Right ventricle myocardium superior (tissue), 1 donor: ENCODE results near the gene NOMO2. TPM values are rescaled to one million over a fixed set of nuclear protein-coding genes. Genes with fewer than 3 reads are reported as not detected.
A peak's percentile ranks its signal among the peaks of the same experiment; 100 is the strongest.
"Not testable (repeated sequence)": the region's sequence is repeated elsewhere in the genome, so short reads cannot be mapped to it uniquely, and the experiment has no call there.

Experiments used
- ATAC-seq: fragments of 200-7000 bp; cut with Tn5 transposase; one replicate; pipeline ENCODE4 v1.9.1; 2020; ENCODE audit warnings: mild to moderate bottlenecking; ENCODE audit not compliant: poor library complexity
- DNase-seq: peaks from one replicate; pipeline ENCODE4 v3.0.0-alpha.2; 2020
- intact Hi-C: fragments of 100-400 bp; cut with DNase I; formaldehyde crosslinking; loops from one replicate; pipeline ENCODE4 v1.11.2; 2022
- long read RNA-seq: library from polyadenylated mRNA; unstranded; transcript quantifications from one replicate; pipeline ENCODE4 v2.0.0, GENCODE V29; 2021
- total RNA-seq: library from RNA; stranded (reverse); fragmentation: NEBNext Ultra II Directional; extraction: Animal tissue kit (Norgen Biotek cat#: 25700); gene quantifications from one replicate; pipeline ENCODE4 v1.2.1, GENCODE V29; 2021
- donor health status: DM: no; HTN: yes; CAD: no; lungs with severe emphysema.

NOMO2 gene
- total RNA-seq = 186 TPM
- long read RNA-seq, full-length matches to known transcripts = 400 of 473 reads
- long read RNA-seq, partial matches to known transcripts = 55 of 473 reads
- long read RNA-seq, other reads (novel, unspliced or antisense) = 18 of 473 reads

GRCh38 chr16:18561727-18562314 lies at the start of gene NOMO2:
Gene NOMO2, minus strand, starts transcription at chr16:18562097. Its CDS starts 57 bp downstream, at chr16:18562040.
- peak; percentile 96 for DNase-seq
- peak; percentile 100 for ATAC-seq
- intact Hi-C loops = not testable (repeated sequence)

GRCh38 chr16:18610147-18610803 lies 48.4 kb upstream of the NOMO2 start:
- intact Hi-C loops, DNase-seq, ATAC-seq: not testable (repeated sequence)

- DNase-seq, ATAC-seq, intact Hi-C loops: not testable (repeated sequence)
Observed at GRCh38 chr16:18608271-18608670, 46.4 kb upstream of the NOMO2 start.

GRCh38 chr16:18603572-18604246 lies 41.8 kb upstream of the NOMO2 start:
- intact Hi-C loops, DNase-seq, ATAC-seq: not testable (repeated sequence)

GRCh38 chr16:18598582-18598981 lies 36.7 kb upstream of the NOMO2 start:
- ATAC-seq, DNase-seq, intact Hi-C loops: not testable (repeated sequence)

- ATAC-seq, intact Hi-C loops, DNase-seq: not testable (repeated sequence)
Observed at GRCh38 chr16:18597734-18598133, 35.8 kb upstream of the NOMO2 start.

GRCh38 chr16:18597319-18597718 lies 35.4 kb upstream of the NOMO2 start:
- intact Hi-C loops, DNase-seq, ATAC-seq: not testable (repeated sequence)

- intact Hi-C loops, ATAC-seq: not testable (repeated sequence)
Observed at GRCh38 chr16:18595796-18596195, 33.9 kb upstream of the NOMO2 start.

GRCh38 chr16:18594880-18595279 lies 33.0 kb upstream of the NOMO2 start:
- DNase-seq, ATAC-seq, intact Hi-C loops: not testable (repeated sequence)

More at GRCh38 chr16:18595796-18596195, 33.9 kb upstream of the NOMO2 start:
- DNase-seq = not testable (repeated sequence)

GRCh38 chr16:18593904-18594303 lies 32.0 kb upstream of the NOMO2 start:
- DNase-seq, ATAC-seq, intact Hi-C loops: not testable (repeated sequence)

- ATAC-seq, intact Hi-C loops, DNase-seq: not testable (repeated sequence)
Observed at GRCh38 chr16:18592982-18593381, 31.1 kb upstream of the NOMO2 start.

- ATAC-seq, DNase-seq, intact Hi-C loops: not testable (repeated sequence)
Observed at GRCh38 chr16:18591908-18592307, 30.0 kb upstream of the NOMO2 start.

- intact Hi-C loops, ATAC-seq, DNase-seq: not testable (repeated sequence)
Observed at GRCh38 chr16:18591441-18591840, 29.5 kb upstream of the NOMO2 start.

- intact Hi-C loops, ATAC-seq, DNase-seq: not testable (repeated sequence)
Observed at GRCh38 chr16:18589806-18590205, 27.9 kb upstream of the NOMO2 start.

GRCh38 chr16:18586560-18587540 lies 25.0 kb upstream of the NOMO2 start:
- intact Hi-C loops, ATAC-seq, DNase-seq: not testable (repeated sequence)

GRCh38 chr16:18585789-18586188 lies 23.9 kb upstream of the NOMO2 start:
- intact Hi-C loops, ATAC-seq: not testable (repeated sequence)

GRCh38 chr16:18582902-18583301 lies 21.0 kb upstream of the NOMO2 start:
- intact Hi-C loops = no loop called here
- DNase-seq = no peak
- no peak for ATAC-seq

More at GRCh38 chr16:18585789-18586188, 23.9 kb upstream of the NOMO2 start:
- not testable (repeated sequence) for DNase-seq

- ATAC-seq = peak; percentile 36
- DNase-seq, intact Hi-C loops: not testable (repeated sequence)
Observed at GRCh38 chr16:18580396-18580795, 18.5 kb upstream of the NOMO2 start.
